CD4-positive, alpha-beta T cell treated with Interleukin-4 for 1 hour (primary cell): Measurements from ENCODE around the gene GCDH.

Experiments
- DNase-seq, 2 donors: peaks; one replicate each; pipeline ENCODE4 v3.0.0-alpha.2; 2020 to 2022

GCDH gene

DNA sequence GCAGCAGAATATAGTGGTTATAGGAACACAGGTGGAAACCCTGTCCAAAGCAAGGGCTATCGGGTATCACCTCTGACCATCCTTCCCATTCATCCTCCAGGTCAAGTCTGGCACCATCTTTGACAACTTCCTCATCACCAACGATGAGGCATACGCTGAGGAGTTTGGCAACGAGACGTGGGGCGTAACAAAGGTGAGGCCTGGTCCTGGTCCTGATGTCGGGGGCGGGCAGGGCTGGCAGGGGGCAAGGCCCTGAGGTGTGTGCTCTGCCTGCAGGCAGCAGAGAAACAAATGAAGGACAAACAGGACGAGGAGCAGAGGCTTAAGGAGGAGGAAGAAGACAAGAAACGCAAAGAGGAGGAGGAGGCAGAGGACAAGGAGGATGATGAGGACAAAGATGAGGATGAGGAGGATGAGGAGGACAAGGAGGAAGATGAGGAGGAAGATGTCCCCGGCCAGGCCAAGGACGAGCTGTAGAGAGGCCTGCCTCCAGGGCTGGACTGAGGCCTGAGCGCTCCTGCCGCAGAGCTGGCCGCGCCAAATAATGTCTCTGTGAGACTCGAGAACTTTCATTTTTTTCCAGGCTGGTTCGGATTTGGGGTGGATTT is 52.6 kb downstream of the GCDH start:
- DNase-seq, result no peak

DNA sequence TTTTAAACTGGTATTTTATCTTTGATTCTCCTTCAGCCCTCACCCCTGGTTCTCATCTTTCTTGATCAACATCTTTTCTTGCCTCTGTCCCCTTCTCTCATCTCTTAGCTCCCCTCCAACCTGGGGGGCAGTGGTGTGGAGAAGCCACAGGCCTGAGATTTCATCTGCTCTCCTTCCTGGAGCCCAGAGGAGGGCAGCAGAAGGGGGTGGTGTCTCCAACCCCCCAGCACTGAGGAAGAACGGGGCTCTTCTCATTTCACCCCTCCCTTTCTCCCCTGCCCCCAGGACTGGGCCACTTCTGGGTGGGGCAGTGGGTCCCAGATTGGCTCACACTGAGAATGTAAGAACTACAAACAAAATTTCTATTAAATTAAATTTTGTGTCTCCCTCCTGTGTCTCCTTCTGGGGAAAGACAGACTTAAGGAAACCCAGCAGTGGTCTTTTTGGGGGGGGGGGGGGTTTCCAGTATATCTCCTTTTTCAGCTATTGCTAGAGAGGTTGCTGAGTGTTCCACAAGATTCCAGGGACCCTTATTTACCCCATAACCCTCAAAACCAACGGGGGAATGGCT is 53.2 kb downstream of the GCDH start:
- DNase-seq, result no peak

DNA sequence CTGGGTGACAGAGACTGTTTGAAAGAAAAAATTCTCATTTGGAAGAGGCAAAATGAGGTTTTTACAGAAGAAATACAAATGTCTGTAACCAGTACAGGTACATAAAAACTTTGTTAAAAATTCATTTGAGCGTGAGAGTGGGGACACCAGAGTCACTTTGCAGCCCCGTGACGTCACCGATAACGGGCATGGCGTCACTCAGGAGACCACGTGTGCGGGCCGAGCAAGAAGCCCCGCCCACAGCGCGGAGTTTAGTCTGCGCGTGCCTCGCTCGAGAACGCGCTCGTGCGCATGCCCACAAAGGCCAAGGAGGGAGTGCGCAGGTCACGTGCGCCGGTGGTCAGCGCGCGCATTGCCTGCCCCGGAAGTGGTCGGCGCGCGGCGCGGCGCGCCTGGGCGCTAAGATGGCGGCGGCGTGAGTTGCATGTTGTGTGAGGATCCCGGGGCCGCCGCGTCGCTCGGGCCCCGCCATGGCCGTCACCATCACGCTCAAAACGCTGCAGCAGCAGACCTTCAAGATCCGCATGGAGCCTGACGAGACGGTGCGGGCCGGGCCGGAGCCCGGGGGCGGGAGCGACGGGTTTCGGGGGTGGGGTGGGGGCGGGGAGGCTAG is 54.6 kb downstream of the GCDH start, which contains the start of gene RAD23A:
TSS of gene RAD23A (plus strand) at position 384 of the 613 bp plus-strand sequence. CDS start at position 471, 87 bp downstream.
- DNase-seq, result peak; percentile 98

DNA sequence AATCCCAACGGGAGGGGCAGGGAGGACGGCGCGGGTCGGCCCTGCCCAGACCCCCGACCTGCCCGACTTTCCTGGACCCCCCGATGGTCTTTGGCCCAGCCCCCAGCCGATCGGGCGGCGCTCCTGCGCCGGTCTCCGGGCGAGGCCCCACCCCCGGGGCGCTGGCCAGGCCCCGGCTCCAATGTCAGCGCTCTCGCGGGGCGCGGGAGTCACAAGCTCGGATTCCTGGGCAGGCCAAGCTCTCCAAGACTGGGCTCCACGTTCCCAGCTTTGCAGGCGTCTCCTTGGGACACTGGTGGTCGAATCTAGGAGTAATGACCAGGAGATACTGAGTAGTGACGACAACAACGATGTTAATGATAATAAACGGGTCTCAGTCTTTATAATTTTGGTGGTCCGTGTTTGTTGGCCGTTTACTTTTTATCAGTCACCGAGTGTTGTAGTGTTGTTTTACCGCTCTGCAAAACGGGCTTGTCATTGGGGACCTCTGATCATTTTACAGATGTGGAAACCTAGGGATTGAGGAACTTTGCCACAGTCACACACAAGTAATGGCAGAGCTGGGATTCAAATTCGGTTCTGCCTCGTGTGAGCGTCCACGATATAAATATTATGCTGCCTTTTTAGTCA is 55.2 kb downstream of the GCDH start:
- DNase-seq, result peak; percentile 42 to 51

DNA sequence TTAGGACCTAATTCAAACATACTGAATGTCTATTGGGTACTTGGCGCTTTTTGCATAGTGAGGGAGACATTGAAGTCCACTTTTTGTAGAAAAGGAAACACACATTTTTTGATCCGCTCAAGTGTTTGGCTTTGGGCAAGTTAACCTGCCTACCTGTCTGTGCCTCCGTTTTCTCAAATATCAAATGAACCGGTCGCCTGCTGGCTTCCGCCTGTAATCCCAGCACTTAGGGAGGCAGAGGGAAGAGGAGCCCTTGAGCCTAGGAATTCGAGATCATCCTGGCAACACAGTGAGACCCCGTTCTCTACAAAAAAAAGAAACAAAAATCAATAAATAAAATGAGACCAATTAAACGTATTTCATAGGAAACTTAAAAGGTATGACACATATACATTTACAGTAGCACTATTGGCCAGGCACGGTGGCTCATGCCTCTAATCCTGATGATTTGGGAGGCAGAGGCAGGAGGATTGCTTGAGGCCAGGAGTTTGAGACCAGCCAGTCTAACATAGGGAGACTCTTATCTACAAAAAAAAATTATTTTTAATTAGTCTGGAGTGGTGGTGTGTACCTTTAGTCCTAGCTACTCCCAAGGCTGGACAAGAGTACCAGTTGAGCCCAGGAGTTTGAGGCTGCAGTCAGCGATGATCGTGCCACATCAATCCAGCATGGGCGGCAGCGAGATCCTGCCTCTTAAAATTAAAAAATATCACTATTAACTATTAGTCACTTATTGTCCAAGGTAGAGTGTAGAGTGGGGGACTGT is 56.0 kb downstream of the GCDH start:
- DNase-seq, result no peak

DNA sequence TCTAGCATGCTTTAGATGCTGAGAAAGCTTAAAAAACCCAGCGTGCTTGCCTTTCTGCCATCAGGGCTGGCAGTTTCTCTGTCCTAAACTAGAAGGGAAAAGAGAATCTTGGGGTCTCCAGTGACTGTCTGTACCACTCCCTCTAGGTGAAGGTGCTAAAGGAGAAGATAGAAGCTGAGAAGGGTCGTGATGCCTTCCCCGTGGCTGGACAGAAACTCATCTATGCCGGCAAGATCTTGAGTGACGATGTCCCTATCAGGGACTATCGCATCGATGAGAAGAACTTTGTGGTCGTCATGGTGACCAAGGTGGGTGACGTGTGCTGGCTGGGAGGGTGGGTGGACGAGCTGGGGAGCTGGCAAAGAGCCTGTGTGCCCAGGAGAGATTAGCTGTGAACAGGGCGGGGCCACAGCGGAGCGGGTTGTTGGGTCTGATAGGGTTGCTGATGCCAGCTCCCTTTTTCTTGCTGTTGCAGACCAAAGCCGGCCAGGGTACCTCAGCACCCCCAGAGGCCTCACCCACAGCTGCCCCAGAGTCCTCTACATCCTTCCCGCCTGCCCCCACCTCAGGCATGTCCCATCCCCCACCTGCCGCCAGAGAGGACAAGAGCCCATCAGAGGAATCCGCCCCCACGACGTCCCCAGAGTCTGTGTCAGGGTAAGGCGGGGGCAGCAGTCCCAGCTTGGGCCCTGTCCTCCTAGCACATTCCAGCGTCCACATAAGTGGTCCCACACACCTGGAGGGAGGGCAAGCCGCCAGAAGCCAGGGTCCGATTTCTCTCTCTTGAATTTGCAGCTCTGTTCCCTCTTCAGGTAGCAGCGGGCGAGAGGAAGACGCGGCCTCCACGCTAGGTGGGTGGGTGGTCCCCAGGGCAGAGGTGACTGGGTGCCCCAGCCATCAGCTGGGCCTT is 57.0 kb downstream of the GCDH start:
- DNase-seq, result no peak

DNA sequence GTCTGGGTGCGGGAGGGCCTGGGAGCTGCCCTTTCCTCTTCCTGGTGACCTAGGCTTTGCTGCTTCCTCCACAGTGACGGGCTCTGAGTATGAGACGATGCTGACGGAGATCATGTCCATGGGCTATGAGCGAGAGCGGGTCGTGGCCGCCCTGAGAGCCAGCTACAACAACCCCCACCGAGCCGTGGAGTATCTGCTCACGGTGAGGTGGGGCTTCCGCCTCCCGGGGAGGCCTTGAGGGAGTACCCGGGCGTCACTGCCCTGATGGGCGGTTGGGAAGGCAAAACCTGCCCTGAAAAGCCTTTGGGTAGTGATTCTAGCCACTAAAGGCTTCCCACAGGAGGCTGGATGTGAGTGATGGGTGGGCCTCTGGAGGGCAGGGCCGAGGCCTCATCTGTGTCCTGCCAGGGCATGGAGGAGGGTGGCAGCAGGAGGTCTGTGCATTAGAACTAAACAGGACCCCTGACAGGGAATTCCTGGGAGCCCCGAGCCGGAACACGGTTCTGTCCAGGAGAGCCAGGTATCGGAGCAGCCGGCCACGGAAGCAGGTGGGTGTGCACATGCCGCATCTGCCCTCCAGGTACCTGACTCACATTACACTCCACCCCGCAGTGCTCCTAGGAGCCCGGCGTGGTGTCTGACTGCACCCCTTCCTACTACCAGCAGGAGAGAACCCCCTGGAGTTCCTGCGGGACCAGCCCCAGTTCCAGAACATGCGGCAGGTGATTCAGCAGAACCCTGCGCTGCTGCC is 57.8 kb downstream of the GCDH start:
- no peak for DNase-seq
